ENCODE data around the gene IFNL1. TPM values are rescaled to one million over a fixed set of nuclear protein-coding genes. Genes with fewer than 3 reads are reported as not detected.
"Not testable (repeated sequence)": the region's sequence is repeated elsewhere in the genome, so short reads cannot be mapped to it uniquely, and the experiment has no call there.

Gene IFNL1
- total RNA-seq, 4 donors from 2014 or later: not detected

DNA sequence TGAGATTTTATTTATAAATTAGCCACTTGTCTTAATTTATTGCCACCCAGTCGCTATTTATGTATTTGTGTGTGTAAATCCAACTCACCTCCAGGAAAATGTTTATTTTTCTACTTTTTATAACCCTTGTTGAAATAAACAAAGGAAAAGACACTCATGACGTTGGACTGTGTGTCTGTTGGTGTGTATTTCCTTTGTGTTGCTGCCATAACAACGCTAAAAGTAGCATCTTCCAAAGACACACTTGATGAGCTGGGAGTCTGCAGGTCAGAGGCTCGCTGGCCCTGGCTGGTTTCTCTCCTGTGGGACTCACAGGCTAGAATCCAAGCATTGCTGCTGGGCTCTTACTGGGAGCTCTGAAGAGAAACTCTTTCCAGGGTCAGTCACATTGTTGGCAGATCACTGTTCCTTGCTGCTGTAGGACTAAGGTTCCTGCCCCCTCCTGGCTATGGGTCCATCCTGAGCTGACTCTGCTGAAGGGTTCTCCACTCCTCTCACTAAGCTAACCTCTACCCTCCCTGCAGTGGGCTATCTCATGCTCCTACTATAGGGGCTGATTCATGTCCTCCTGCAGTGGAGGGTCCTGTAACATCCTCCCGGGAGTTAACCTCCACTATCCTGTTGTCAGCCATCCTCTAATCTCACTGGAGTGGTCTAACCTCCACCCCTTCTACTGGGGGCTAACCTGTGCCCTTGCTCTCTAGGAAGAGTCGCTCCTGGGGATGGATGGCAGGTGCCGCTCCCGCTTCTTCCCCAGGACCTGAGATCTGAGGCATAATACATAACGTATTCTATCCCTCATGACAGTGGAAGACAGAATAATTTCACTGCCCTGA, 26.0 kb upstream of the IFNL1 start:
- peaks cover 3 to 10% (median 9%) of the 10 kb centered on the region in 3 donors for H3K27me3 ChIP-seq
- in situ Hi-C loops (cut with MboI; ENCODE audit: low sequenced_read_pairs in 4 of 4) (no loop called here), intact Hi-C loops (cut with DNase I; ENCODE audit: low total_unique reads) (no loop called here)
- H3K4me1 ChIP-seq: no peaks in the 10 kb centered on the region
- no peaks in the 10 kb centered on the region for H3K9me3 ChIP-seq
- H3K27ac ChIP-seq: no peak overlapping the region
- no peak for TF ChIP-seq POLR2A (IDR thresholded peaks at IDR 0.05)
- TF ChIP-seq, protein P1, sequence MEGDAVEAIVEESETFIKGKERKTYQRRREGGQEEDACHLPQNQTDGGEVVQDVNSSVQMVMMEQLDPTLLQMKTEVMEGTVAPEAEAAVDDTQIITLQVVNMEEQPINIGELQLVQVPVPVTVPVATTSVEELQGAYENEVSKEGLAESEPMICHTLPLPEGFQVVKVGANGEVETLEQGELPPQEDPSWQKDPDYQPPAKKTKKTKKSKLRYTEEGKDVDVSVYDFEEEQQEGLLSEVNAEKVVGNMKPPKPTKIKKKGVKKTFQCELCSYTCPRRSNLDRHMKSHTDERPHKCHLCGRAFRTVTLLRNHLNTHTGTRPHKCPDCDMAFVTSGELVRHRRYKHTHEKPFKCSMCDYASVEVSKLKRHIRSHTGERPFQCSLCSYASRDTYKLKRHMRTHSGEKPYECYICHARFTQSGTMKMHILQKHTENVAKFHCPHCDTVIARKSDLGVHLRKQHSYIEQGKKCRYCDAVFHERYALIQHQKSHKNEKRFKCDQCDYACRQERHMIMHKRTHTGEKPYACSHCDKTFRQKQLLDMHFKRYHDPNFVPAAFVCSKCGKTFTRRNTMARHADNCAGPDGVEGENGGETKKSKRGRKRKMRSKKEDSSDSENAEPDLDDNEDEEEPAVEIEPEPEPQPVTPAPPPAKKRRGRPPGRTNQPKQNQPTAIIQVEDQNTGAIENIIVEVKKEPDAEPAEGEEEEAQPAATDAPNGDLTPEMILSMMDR (IDR thresholded peaks at IDR 0.05 in 4 of 5, conservative IDR thresholded peaks at IDR 0.05 in 1 of 5): no peak
- no peak overlapping the region for H3K4me3 ChIP-seq
- H3K36me3 ChIP-seq: no peaks in the 10 kb centered on the region
- no peak for DNase-seq
- no peak for ATAC-seq

DNA sequence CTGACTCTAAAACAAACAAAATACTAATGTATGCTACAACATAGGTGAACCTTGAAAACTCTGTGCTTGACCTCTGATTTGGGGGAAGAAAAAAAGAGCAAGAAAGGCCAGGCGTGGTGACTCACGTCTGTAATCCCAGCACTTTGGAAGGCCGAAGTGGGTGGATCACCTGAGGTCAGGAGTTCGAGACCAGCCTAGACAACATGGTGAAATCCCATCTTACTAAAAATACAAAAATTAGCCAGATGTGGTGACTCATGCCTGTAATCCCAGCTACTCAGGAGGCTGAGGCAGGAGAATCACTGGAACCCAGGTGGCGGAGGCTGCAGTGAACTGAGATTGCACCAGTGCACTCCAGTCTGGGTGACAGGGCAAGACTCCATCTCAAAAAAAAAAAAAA, 22.3 kb upstream of the IFNL1 start:
- H3K9me3 ChIP-seq; ATAC-seq; DNase-seq; H3K36me3 ChIP-seq; in situ Hi-C loops (cut with MboI; ENCODE audit: low sequenced_read_pairs in 4 of 4); H3K4me3 ChIP-seq; intact Hi-C loops (cut with DNase I; ENCODE audit: low total_unique reads); H3K27ac ChIP-seq; H3K4me1 ChIP-seq: not testable (repeated sequence)
- H3K27me3 ChIP-seq: peaks cover 0 to 14% (median 0%) of the 10 kb centered on the region in 3 donors

DNA sequence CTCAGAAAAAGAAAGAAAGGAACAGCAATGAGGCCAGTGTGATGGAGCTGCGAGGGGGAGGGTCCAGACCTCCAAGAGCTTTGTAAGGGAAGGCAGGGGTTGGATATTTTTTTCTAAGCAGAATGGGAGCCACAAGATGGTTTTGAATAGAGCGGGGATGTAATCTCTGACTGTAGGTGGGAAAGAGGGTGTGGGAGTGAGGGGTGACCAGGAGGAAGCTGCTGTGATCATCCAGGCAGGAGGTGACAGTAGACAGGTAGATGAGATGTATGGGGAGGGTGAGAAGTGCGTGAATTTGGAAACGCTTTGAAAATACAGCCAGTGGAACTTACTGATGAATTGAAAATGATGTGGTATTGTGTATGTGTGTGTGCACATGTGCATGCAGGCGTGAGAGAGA, 20.6 kb upstream of the IFNL1 start:
- Histone ChIP-seq H3K9me3 (no peaks in the 10 kb centered on the region), H3K4me3 (no peak overlapping the region), H3K36me3 (no peaks in the 10 kb centered on the region), H3K27me3 (peaks cover 0 to 10% (median 0%) of the 10 kb centered on the region in 3 donors), H3K4me1 (no peaks in the 10 kb centered on the region), H3K27ac (no peak overlapping the region)
- ATAC-seq: no peak
- no peak for DNase-seq
- intact Hi-C loops (cut with DNase I; ENCODE audit: low total_unique reads): no loop called here
- in situ Hi-C loops (cut with MboI; ENCODE audit: low sequenced_read_pairs in 4 of 4): no loop called here
- TF ChIP-seq, protein P1 (IDR thresholded peaks at IDR 0.05 in 4 of 5, conservative IDR thresholded peaks at IDR 0.05 in 1 of 5): no peak
- TF ChIP-seq POLR2A (IDR thresholded peaks at IDR 0.05): no peak

DNA sequence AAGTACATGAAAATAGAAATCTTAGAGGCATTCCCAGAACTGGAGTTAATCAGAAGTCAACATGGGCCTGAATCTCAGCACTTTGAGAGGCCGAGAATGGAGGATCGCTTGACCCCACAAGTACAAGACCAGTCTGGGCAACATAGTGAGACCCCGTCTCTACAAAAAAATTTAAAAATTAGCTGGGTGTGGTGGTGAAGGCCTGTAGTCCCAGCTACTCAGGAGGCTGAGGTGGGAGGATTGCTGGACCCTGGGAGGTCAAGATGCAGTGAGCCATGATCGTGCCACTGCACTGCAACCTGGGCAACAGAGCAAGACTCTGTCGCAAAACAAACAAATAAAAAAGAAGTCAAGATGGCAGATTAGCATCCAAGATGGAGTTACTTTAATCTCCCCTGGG, 19.5 kb upstream of the IFNL1 start:
- TF ChIP-seq, protein P1 (IDR thresholded peaks at IDR 0.05 in 4 of 5, conservative IDR thresholded peaks at IDR 0.05 in 1 of 5): no peak
- no peak for TF ChIP-seq POLR2A (IDR thresholded peaks at IDR 0.05)

GRCh38 chr19:39277598-39277997, 18.6 kb upstream of the IFNL1 start:
- Histone ChIP-seq H3K27ac (no peak overlapping the region), H3K4me3 (no peak overlapping the region), H3K27me3 (peaks cover 0 to 7% (median 0%) of the 10 kb centered on the region in 3 donors), H3K36me3 (no peaks in the 10 kb centered on the region), H3K4me1 (no peaks in the 10 kb centered on the region), H3K9me3 (no peaks in the 10 kb centered on the region)
- in situ Hi-C loops (cut with MboI; ENCODE audit: low sequenced_read_pairs in 4 of 4) (no loop called here), intact Hi-C loops (cut with DNase I; ENCODE audit: low total_unique reads) (no loop called here)
- ATAC-seq (no peak), DNase-seq (no peak)
- TF ChIP-seq POLR2A (IDR thresholded peaks at IDR 0.05): no peak
- TF ChIP-seq, protein P1 (IDR thresholded peaks at IDR 0.05 in 4 of 5, conservative IDR thresholded peaks at IDR 0.05 in 1 of 5): no peak

More for the DNA sequence above, 19.5 kb upstream of the IFNL1 start:
- DNase-seq: no peak
- peaks cover 0 to 7% (median 0%) of the 10 kb centered on the region in 3 donors for H3K27me3 ChIP-seq
- in situ Hi-C loops (cut with MboI; ENCODE audit: low sequenced_read_pairs in 4 of 4): no loop called here
- H3K4me1 ChIP-seq: no peaks in the 10 kb centered on the region
- H3K9me3 ChIP-seq: no peaks in the 10 kb centered on the region
- ATAC-seq: no peak
- H3K36me3 ChIP-seq: no peaks in the 10 kb centered on the region
- no peak overlapping the region for H3K27ac ChIP-seq
- intact Hi-C loops (cut with DNase I; ENCODE audit: low total_unique reads): no loop called here
- no peak overlapping the region for H3K4me3 ChIP-seq
